GM20000 (cell line): ENCODE data around the gene DTNBP1.

Experiments
- DNase-seq: peaks from one replicate; pipeline ENCODE4 v3.0.0; 2012; ENCODE audit warnings: low spot score
- TF ChIP-seq, protein P1 (sequence below): IDR thresholded peaks from 2 replicates; pipeline ENCODE4 v1.5.1; 2012; ENCODE audit warnings: mild to moderate bottlenecking, control low read depth; ENCODE audit errors: extremely low read depth, missing control alignments

The DTNBP1 gene

DNA sequence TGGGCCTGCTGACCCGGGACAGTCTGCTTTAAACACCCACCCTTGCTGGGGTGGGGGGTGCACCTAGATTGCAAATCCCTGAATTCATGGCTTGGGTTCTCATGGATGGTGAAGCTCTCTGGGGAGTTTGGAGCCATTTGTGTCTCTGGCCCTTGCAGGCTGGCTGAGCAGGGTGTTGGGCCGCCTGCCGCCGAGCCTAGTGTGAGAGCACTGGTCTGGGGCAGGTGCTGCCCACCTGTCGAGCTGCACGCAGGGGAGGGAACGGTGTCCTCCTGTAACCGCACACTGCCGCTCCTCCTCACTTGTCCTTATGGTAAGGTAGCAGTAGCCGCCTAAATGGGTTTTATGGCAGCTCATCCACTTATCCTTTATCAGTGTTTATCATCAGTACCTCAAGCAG lies 143.9 kb downstream of the DTNBP1 start:
- no peak for DNase-seq
- TF ChIP-seq, protein P1, sequence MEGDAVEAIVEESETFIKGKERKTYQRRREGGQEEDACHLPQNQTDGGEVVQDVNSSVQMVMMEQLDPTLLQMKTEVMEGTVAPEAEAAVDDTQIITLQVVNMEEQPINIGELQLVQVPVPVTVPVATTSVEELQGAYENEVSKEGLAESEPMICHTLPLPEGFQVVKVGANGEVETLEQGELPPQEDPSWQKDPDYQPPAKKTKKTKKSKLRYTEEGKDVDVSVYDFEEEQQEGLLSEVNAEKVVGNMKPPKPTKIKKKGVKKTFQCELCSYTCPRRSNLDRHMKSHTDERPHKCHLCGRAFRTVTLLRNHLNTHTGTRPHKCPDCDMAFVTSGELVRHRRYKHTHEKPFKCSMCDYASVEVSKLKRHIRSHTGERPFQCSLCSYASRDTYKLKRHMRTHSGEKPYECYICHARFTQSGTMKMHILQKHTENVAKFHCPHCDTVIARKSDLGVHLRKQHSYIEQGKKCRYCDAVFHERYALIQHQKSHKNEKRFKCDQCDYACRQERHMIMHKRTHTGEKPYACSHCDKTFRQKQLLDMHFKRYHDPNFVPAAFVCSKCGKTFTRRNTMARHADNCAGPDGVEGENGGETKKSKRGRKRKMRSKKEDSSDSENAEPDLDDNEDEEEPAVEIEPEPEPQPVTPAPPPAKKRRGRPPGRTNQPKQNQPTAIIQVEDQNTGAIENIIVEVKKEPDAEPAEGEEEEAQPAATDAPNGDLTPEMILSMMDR: no peak

- TF ChIP-seq, protein P1: no peak
- DNase-seq: no peak
Observed at GRCh38 chr6:15518057-15518456, 144.8 kb downstream of the DTNBP1 start.

- DNase-seq: no peak
- TF ChIP-seq, protein P1: no peak
Observed at GRCh38 chr6:15517600-15517999, 145.2 kb downstream of the DTNBP1 start.

- TF ChIP-seq, protein P1: no peak
- DNase-seq: no peak
Observed at GRCh38 chr6:15516923-15517560, 145.8 kb downstream of the DTNBP1 start.

- TF ChIP-seq, protein P1: no peak
- DNase-seq: no peak
Observed at GRCh38 chr6:15516378-15516777, 146.4 kb downstream of the DTNBP1 start.

- TF ChIP-seq, protein P1: no peak
- no peak for DNase-seq
Observed at GRCh38 chr6:15515660-15516375, 147.0 kb downstream of the DTNBP1 start.

DNA sequence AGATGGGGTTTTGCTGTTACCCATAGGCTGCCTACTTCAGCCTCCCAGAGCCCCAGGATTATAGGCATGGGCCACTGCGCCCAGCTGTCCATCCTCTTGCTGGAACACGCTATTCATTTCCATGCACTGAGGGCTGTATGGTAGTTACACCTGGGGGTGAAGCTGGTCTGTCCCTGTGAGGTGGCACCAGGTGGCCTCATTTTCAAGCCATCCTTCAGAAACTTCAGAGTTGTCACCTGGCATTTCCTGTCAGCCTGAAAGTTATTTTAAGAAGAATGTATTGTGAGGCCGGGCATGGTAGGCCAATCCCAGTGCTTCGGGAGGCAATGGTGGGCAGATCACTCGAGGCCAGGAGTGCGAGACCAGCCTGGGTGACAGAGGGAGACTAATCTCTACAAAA lies 147.6 kb downstream of the DTNBP1 start:
- TF ChIP-seq, protein P1: no peak
- DNase-seq: no peak
